Activated naive CD4-positive, alpha-beta T cell treated with anti-CD3 and anti-CD28 coated beads, Interleukin-2, amount 10 ng/mL, durations not matched to agents 7 days and 5 days (primary cell): ENCODE data around the gene TRAFD1.
"Not testable (repeated sequence)": the region's sequence is repeated elsewhere in the genome, so short reads cannot be mapped to it uniquely, and the experiment has no call there.

ENCODE experiments used
- CTCF ChIA-PET: fragments of 350-600 bp; sonication (Branson Sonifier 250); formaldehyde crosslinking; loops from one replicate; lab custom pipeline; 2021; ENCODE audit warnings: antibody characterized with exemption; lab: Charles Lee
- DNase-seq: peaks from one replicate; pipeline ENCODE4 v3.0.0-alpha.2; 2020
- H3K27ac Mint-ChIP-seq: one replicate; pipeline ENCODE4 v1.8.0; 2021; ENCODE audit warnings: mild to moderate bottlenecking, moderate library complexity, mixed read lengths
- H3K27me3 Mint-ChIP-seq: one replicate; pipeline ENCODE4 v1.8.0; 2021; ENCODE audit warnings: mild to moderate bottlenecking, mixed read lengths
- H3K36me3 Mint-ChIP-seq: one replicate; pipeline ENCODE4 v1.8.0; 2021; ENCODE audit warnings: mixed read lengths
- H3K4me1 Mint-ChIP-seq: one replicate; pipeline ENCODE4 v1.8.0; 2021; ENCODE audit warnings: mixed read lengths
- H3K4me3 Mint-ChIP-seq: one replicate; pipeline ENCODE4 v1.8.0; 2021; ENCODE audit warnings: mild to moderate bottlenecking, moderate library complexity, mixed read lengths
- H3K9me3 Mint-ChIP-seq: one replicate; pipeline ENCODE4 v1.8.0; 2021; ENCODE audit warnings: mixed read lengths

TRAFD1 gene

GRCh38 chr12:112107306-112108201, 17.8 kb upstream of the TRAFD1 start:
- Mint-ChIP-seq H3K4me3 (peak overlapping the region; percentile 97), H3K9me3 (no peaks in the 10 kb centered on the region), H3K4me1 (peaks cover 63% of the 10 kb centered on the region), H3K27me3 (no peaks in the 10 kb centered on the region), H3K27ac (peak overlapping the region; percentile 92), H3K36me3 (peaks cover 27% of the 10 kb centered on the region)
- peak; percentile 39 for DNase-seq
- CTCF ChIA-PET: interaction anchor here (1.1 to 2.0 kb wide), 2 partner anchors 23 to 25 kb away, joined by 4 read pairs; no protein-coding TSS in a partner anchor

- Mint-ChIP-seq H3K4me3 (peak within 1 kb of the TSS; percentile 97), H3K27me3 (no peaks in the 10 kb centered on the region), H3K9me3 (no peaks in the 10 kb centered on the region), H3K4me1 (peaks cover 58% of the 10 kb centered on the region), H3K36me3 (peaks cover 24% of the 10 kb centered on the region), H3K27ac (peak within 1 kb of the TSS; percentile 98)
- CTCF ChIA-PET: interaction anchor here (0.7 to 2.0 kb wide), 6 partner anchors 23 to 190 kb away, joined by 3 to 4 read pairs (median 3); no protein-coding TSS in a partner anchor
- DNase-seq: peak; percentile 91
Measured at GRCh38 chr12:112108202-112109079, 16.9 kb upstream of the TRAFD1 start, which contains the start of gene NAA25. TSS of gene NAA25 (minus strand) at chr12:112108783. CDS start at chr12:112108773, 10 bp downstream.

DNA sequence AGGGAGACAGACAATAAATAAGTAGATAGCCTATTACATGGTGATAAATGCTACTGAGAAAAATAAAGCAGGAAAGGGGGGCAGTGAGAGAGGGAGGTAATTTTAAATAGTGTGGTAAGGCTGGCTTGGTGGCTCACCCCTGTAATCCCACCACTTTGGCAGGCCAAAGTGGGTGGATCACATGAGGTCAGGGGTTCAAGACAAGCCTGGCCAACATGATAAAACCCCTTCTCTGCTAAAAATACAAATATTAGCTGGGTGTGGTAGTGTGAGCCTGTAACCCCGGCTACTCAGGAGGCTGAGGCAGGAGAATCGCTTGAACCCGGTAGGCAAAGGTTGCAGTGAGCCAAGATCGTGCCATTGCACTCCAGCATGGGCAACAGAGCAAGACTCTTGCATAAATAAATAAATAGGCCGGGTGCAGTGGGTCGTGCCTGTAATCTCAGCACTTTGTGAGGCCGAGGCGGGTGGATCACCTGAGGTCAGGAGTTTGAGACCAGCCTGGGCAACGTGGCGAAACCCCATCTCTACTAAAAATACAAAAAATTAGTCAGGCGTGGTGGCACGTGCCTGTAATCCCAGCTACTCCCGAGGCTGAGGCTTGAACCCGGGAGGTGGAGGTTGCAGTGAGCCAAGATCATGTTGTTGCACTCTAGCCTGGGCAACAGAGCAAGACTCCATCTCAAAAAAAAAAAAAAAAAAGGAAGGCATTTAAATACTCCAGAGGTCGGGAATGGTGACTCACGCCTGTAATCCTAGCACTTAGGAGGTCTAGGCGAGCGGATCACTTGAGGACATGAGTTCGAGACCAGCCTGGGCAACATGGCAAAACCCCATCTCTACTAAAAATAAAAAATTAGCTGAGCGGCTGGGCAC, 14.3 kb upstream of the TRAFD1 start:
- H3K27me3 Mint-ChIP-seq, H3K36me3 Mint-ChIP-seq, H3K27ac Mint-ChIP-seq, DNase-seq, H3K9me3 Mint-ChIP-seq, H3K4me3 Mint-ChIP-seq: not testable (repeated sequence)
- H3K4me1 Mint-ChIP-seq: peaks cover 43% of the 10 kb centered on the region
- CTCF ChIA-PET: interaction anchor here (0.7 kb wide), 1 partner anchor 324 kb away, joined by 3 read pairs; no protein-coding TSS in a partner anchor

GRCh38 chr12:112111931-112112330, 13.4 kb upstream of the TRAFD1 start:
- Mint-ChIP-seq H3K4me1 (peaks cover 42% of the 10 kb centered on the region), H3K4me3 (no peak overlapping the region), H3K36me3 (peaks cover 7% of the 10 kb centered on the region), H3K9me3 (no peaks in the 10 kb centered on the region), H3K27me3 (no peaks in the 10 kb centered on the region), H3K27ac (no peak overlapping the region)
- CTCF ChIA-PET: no interaction called here
- no peak for DNase-seq

GRCh38 chr12:112112409-112113133, 12.8 kb upstream of the TRAFD1 start:
- H3K36me3 Mint-ChIP-seq: peaks cover 6% of the 10 kb centered on the region
- CTCF ChIA-PET: interaction anchor here (1.3 to 1.8 kb wide), 2 partner anchors 10 to 19 kb away, joined by 4 to 5 read pairs; no protein-coding TSS in a partner anchor
- H3K27me3 Mint-ChIP-seq: no peaks in the 10 kb centered on the region
- H3K4me1 Mint-ChIP-seq: peaks cover 38% of the 10 kb centered on the region
- no peak for DNase-seq
- no peak overlapping the region for H3K27ac Mint-ChIP-seq
- no peaks in the 10 kb centered on the region for H3K9me3 Mint-ChIP-seq
- no peak overlapping the region for H3K4me3 Mint-ChIP-seq

DNA sequence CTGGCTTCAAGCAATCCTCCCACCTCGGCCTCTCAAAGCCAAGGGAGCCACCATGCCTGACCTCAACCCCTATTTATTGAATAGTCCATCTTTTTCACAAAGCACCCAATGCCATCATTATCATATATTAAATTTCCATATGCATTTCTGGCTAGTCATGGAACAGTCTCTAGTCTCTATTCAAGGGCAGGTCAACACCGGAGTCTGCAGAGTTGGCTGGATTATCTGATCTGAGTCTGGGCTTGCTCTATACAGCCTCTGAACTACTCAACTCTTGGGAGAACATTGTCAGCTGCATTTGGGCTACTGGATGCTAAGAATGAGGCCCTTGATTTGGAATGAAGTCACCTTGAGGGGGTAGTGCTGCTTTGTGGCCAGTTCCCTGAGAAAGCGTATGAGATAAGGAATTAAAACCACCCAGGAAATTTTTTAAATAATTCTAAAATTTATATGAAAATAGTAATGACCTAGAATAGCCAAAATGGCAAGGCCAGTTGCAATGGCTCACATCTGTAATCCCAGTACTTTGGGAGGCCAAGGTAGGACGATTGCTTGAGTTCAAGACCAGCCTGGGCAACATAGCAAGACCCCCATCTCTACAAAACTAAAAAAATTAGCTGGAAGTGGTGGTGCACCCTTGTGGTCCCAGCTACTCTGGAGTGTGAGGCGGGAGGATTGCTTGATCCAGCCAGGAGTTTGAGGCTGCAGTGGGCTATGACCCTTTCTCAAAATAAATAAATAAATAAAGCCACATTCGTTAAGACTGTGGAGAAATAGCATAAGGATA, 9.9 kb upstream of the TRAFD1 start:
- CTCF ChIA-PET: interaction anchor here (0.9 kb wide), 1 partner anchor 15 kb away, joined by 3 read pairs; no protein-coding TSS in a partner anchor
- Mint-ChIP-seq H3K4me3 (no peak overlapping the region), H3K27ac (no peak overlapping the region), H3K27me3 (peaks cover 22% of the 10 kb centered on the region), H3K4me1 (peaks cover 21% of the 10 kb centered on the region), H3K9me3 (no peaks in the 10 kb centered on the region), H3K36me3 (no peaks in the 10 kb centered on the region)
- DNase-seq: no peak

DNA sequence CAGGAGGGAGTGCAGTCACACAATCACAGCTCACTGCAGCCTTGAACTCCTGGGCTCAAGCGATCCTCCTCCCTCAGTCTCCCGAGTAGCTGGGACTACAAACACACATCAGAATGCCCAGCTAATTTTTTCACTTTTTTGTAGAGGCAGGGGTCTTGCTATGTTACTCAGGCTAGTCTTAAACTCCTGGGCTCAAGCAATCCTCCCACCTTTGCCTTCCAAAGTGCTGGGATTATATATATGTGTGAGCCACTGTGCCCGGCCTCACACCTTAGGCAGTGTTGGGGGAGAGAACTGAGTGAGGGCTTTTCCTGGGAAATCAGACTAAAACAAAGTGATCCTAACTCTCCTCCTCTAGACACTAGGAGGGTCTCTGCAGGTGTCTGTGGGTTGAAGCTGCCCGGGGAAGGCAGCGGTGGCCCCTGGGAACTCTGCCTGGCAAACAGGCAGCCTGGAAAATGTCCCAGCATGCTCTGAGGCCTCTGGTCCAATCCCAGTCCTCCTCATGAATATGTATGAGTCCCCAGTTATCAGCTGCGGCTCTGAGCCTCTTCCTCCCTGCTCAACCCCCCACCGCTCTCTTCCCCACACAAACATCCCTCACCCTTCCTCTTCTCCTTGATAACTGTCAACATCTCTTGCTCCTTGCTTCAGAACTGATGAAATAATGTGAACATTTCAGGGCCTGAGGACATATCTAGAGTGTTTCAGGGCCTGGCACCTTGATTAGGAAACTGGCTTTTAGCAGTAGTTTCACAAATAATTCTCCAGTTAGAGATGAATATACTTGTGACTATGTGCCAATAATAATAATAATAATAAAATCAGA, 8.9 kb upstream of the TRAFD1 start:
- no peaks in the 10 kb centered on the region for H3K9me3 Mint-ChIP-seq
- DNase-seq: peak; percentile 47
- peaks cover 22% of the 10 kb centered on the region for H3K4me1 Mint-ChIP-seq
- peak overlapping the region; percentile 9 for H3K27ac Mint-ChIP-seq
- H3K4me3 Mint-ChIP-seq: no peak overlapping the region
- H3K36me3 Mint-ChIP-seq: no peaks in the 10 kb centered on the region
- peaks cover 29% of the 10 kb centered on the region for H3K27me3 Mint-ChIP-seq
- CTCF ChIA-PET: interaction anchor here (0.9 kb wide), 1 partner anchor 14 kb away, joined by 3 read pairs; no protein-coding TSS in a partner anchor

DNA sequence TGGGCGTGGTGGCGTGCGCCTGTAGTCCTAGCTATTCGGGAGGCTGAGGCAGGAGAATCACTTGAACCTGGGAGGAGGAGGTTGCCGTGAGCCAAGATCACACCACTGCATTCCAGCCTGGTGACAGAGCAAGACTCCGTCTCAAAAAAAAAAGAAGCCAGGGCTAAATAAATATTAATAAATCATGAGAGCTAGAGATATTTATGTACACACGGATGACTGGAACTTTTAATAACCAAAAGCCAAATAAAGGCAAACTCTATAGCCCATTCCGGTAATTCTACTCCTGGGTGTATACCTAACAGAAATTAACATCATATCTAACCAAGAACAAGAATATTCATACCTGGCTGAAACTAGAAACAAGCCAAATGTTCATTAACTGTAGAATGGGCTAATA, 7.7 kb upstream of the TRAFD1 start:
- H3K4me1 Mint-ChIP-seq: peaks cover 19% of the 10 kb centered on the region
- H3K27ac Mint-ChIP-seq: no peak overlapping the region
- CTCF ChIA-PET: no interaction called here
- H3K27me3 Mint-ChIP-seq: peaks cover 36% of the 10 kb centered on the region
- no peaks in the 10 kb centered on the region for H3K9me3 Mint-ChIP-seq
- DNase-seq: no peak
- H3K4me3 Mint-ChIP-seq: no peak overlapping the region
- no peaks in the 10 kb centered on the region for H3K36me3 Mint-ChIP-seq

DNA sequence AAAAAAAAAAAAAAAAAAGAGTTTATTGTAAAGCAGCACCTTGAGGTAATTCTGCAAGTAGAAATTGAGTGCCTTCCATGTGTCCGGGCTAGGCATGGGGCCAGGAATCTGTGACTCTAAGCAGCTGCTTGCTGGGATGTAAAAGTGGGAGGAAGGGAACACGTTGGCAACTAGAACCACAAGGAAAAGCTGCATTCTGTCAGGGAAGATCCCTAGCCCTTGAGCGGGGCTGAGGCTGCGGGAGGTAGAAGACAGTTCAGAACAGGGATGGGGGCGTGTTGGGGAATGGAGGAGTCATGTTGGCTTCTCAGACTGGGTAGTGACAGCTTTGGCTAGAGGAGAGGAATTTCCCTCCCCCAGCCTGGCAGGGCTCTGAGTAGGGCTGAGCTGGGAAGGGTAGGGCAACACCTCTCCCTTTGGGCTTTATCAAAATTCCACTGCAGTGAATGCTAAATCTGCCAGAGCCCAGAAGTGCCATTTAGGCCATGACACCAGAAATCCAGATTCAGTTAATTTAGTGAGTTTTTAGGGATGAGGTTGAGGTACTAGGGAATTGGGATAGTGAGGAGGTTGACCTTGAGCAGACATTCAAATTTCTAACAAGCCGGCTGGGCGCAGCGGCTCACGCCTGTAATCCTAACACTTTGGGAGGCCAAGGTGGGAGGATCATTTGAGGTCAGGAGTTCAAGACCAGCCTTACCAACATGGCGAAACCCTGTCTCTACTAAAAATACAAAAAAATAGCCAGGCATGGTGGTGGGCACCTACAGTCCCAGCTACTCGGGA, 3.4 kb upstream of the TRAFD1 start:
- Mint-ChIP-seq H3K9me3 (no peaks in the 10 kb centered on the region), H3K27me3 (peaks cover 36% of the 10 kb centered on the region), H3K27ac (no peak overlapping the region), H3K4me1 (peaks cover 21% of the 10 kb centered on the region), H3K4me3 (no peak overlapping the region), H3K36me3 (peaks cover 10% of the 10 kb centered on the region)
- no peak for DNase-seq
- CTCF ChIA-PET: interaction anchor here (1.4 kb wide), 1 partner anchor 8 kb away, joined by 5 read pairs; no protein-coding TSS in a partner anchor

DNA sequence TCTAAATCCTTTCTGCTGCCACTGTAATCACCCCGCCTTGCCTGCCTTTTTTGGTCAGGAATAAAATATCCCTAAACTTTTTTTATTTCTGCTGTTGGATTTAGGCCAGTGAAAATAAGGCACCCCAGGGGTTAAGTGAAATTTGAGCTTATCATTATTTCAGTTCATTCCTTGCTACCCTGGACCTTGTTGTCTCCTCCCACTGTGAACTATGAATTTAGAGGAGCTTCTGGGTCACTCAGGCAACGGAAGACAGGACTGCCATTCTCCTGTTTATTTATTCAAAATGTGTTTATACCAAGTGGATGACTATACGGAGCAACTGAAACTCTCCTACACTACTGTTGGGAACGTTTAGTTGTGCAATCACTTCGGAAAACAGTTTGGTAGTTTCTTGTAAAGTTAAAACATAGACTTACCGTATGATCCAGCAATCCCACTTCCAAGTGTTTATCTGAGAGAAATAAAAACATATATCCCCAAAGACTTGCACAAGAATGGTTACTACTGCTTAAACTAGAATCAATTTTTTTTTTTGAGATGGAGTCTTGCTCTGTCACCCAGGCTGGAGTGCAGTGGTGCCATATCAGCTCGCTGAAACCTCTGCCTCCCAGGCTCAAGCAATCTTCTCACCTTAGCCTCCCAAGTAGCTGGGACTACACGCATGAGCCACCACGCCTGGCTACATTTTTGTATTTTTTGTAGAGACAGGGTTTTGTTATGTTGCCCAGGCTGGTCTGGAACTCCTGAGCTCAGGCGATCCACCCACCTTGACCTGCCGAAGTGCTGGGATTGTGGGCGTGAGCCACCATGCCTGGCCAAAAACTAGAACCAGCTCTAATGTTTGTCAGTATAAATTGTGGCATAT, 2.3 kb upstream of the TRAFD1 start:
- DNase-seq: no peak
- Mint-ChIP-seq H3K4me3 (no peak overlapping the region), H3K4me1 (peaks cover 25% of the 10 kb centered on the region), H3K9me3 (no peaks in the 10 kb centered on the region), H3K36me3 (peaks cover 12% of the 10 kb centered on the region), H3K27me3 (peaks cover 36% of the 10 kb centered on the region), H3K27ac (no peak overlapping the region)
- CTCF ChIA-PET: interaction anchor here (1.4 kb wide), 1 partner anchor 9 kb away, joined by 5 read pairs; no protein-coding TSS in a partner anchor
